Gastroesophageal sphincter (tissue), 4 donors: ENCODE results near the gene ZNF83. TPM values are rescaled to one million over a fixed set of nuclear protein-coding genes. Genes with fewer than 3 reads are reported as not detected.

Source experiments
- ATAC-seq: fragments of 150-250 bp; one replicate; pipeline ENCODE4 v1.9.1; 2016; ENCODE audit warnings: mild to moderate bottlenecking, moderate library complexity
- H3K27ac ChIP-seq, 4 donors: fragments of 200-600 bp; sonication (generic) in 3 of 4; 1 replicate in 3 of 4; 2 replicates in 1 of 4; pipeline ENCODE4 v1.5.1; 2016 to 2019
- H3K27me3 ChIP-seq: fragments of 200-600 bp; sonication (generic); one replicate; pipeline ENCODE4 v1.5.1; 2019
- H3K36me3 ChIP-seq, 2 donors: fragments of 200-600 bp; sonication (generic); one replicate each; pipeline ENCODE4 v1.5.1; 2019; ENCODE audit warnings: control low read depth in 1 of 2
- H3K4me1 ChIP-seq, 3 donors: fragments of 200-600 bp; sonication (generic); 1 replicate in 2 of 3; 2 replicates in 1 of 3; pipeline ENCODE4 v1.5.1; 2016 to 2019; ENCODE audit warnings: control low read depth in 2 of 3
- H3K4me3 ChIP-seq, 2 donors: fragments of 200-600 bp; sonication (generic); one replicate each; pipeline ENCODE4 v1.5.1; 2019; ENCODE audit warnings: mild to moderate bottlenecking in 1 of 2, moderate library complexity in 1 of 2
- H3K9me3 ChIP-seq, 3 donors: fragments of 200-600 bp; sonication (generic); one replicate each; pipeline ENCODE4 v1.5.1; 2017 to 2019; ENCODE audit warnings: control low read depth in 2 of 3
- CTCF ChIP-seq, 4 experiments: fragments of 200-600 bp in 2 of 4; fragments of 450-650 bp in 2 of 4; sonication (generic) in 1 of 4; IDR thresholded peaks; one replicate each; pipeline ENCODE4 v1.5.1; 2017 to 2019; ENCODE audit warnings: antibody characterized with exemption in 4 of 4, mild to moderate bottlenecking in 2 of 4, moderate library complexity in 2 of 4
- EP300 ChIP-seq: sonication (generic); formaldehyde crosslinking; IDR thresholded peaks from one replicate; pipeline ENCODE4 v1.6.1; 2017; ENCODE audit warnings: antibody characterized with exemption, mild to moderate bottlenecking
- POLR2A ChIP-seq, 2 donors: fragments of 450-650 bp; IDR thresholded peaks; one replicate each; pipeline ENCODE4 v1.6.1; 2017; ENCODE audit warnings: antibody characterized with exemption in 2 of 2, mild to moderate bottlenecking in 2 of 2, moderate library complexity in 1 of 2
- POLR2AphosphoS5 ChIP-seq: sonication (generic); formaldehyde crosslinking; IDR thresholded peaks from one replicate; pipeline ENCODE4 v1.6.1; 2017; ENCODE audit warnings: antibody characterized with exemption
- WGBS, 2 donors: methylation state at CpG; one replicate each; pipeline ENCODE4 v1.1.5; 2018; ENCODE audit warnings: low coverage in 1 of 2; 5-methylcytosine and 5-hydroxymethylcytosine counted together
- total RNA-seq, 4 donors: library from RNA; depleted of rRNA; stranded (reverse); fragments of >200 nt; gene quantifications; one replicate each; pipeline ENCODE4 v1.1.0, GENCODE V29; 2016

ZNF83 gene
- total RNA-seq, 4 donors from 2014 or later = 30.3 to 99.3 (median 49.4) TPM

DNA sequence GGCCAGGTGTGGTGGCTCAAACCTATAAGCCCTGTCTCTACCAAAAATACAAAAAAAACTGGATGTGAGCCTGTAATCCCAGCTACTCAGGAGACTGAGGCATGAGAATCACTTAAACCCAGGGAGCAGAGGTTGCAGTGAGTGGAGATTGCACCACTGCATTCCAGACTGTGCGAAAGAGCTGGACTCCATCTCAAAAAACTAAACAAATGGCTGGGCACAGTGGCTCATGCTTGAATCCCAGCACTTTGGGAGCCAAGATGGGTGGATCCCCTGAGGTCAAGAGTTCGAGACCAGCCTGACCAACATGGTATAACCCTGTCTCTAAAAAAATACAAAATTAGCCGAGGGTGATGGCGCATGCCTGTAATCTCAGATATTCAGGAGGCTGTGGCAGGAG is 34.9 kb upstream of the ZNF83 start:
- TF ChIP-seq CTCF (IDR thresholded peaks at IDR 0.05) (no peak), EP300 (no peak), POLR2AphosphoS5 (no peak), POLR2A (IDR thresholded peaks at IDR 0.05) (no peak)
- H3K36me3 ChIP-seq = peaks cover 0 to 14% of the 10 kb centered on the region in 2 donors
- no peak for ATAC-seq
- H3K27me3 ChIP-seq = no peaks in the 10 kb centered on the region
- no peaks in the 10 kb centered on the region for H3K9me3 ChIP-seq
- peaks cover 0 to 7% (median 0%) of the 10 kb centered on the region in 3 donors for H3K4me1 ChIP-seq
- 80 to 85% methylated on average over 2 to 4 of the region's 4 CpGs for WGBS, 2 donors
- H3K4me3 ChIP-seq = no peak overlapping the region
- no peak overlapping the region for H3K27ac ChIP-seq

DNA sequence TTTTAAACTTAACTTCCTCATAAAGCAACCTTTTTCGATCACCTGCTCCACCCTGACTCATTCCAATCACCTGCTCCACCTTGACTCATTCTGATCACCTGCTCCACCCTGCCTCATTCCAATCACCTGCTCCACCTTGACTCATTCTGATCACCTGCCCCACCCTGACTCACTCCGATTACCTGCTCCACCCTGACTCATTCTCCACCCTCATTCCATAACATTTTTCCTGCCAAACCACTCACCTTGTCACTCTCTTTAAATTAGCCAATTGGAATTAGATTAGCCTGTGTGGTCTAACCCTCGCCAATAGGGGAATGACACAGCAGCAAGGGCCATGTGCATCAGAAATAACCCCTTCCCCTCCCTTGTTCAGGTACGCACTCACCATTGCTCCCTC is 31.9 kb upstream of the ZNF83 start:
- H3K4me1 ChIP-seq = peaks cover 0 to 7% (median 0%) of the 10 kb centered on the region in 3 donors
- no peak overlapping the region for H3K27ac ChIP-seq
- ATAC-seq = no peak
- H3K4me3 ChIP-seq = no peak overlapping the region
- H3K36me3 ChIP-seq = peaks cover 0 to 20% of the 10 kb centered on the region in 2 donors
- no peaks in the 10 kb centered on the region for H3K27me3 ChIP-seq
- no peaks in the 10 kb centered on the region for H3K9me3 ChIP-seq
- WGBS, 2 donors = 99 to 100% methylated on average over 3 to 4 of the region's 4 CpGs
- TF ChIP-seq EP300 (no peak), CTCF (IDR thresholded peaks at IDR 0.05) (no peak), POLR2A (IDR thresholded peaks at IDR 0.05) (no peak), POLR2AphosphoS5 (no peak)

- no peak for ATAC-seq
- no peak overlapping the region for H3K27ac ChIP-seq
- peaks cover 0 to 22% of the 10 kb centered on the region in 2 donors for H3K36me3 ChIP-seq
- TF ChIP-seq EP300 (no peak), POLR2A (IDR thresholded peaks at IDR 0.05) (no peak), POLR2AphosphoS5 (no peak), CTCF (IDR thresholded peaks at IDR 0.05) (no peak)
- H3K9me3 ChIP-seq = no peaks in the 10 kb centered on the region
- 91 to 94% methylated on average over 4 to 5 of the region's 5 CpGs for WGBS, 2 donors
- no peak overlapping the region for H3K4me3 ChIP-seq
- H3K4me1 ChIP-seq = peaks cover 0 to 7% (median 0%) of the 10 kb centered on the region in 3 donors
- no peaks in the 10 kb centered on the region for H3K27me3 ChIP-seq
These were observed 31.4 kb upstream of the ZNF83 start for GRCh38 chr19:52669586-52669985.

- no peak for TF ChIP-seq POLR2AphosphoS5
- TF ChIP-seq POLR2A (IDR thresholded peaks at IDR 0.05) = no peak
- no peak for TF ChIP-seq CTCF (IDR thresholded peaks at IDR 0.05)
- TF ChIP-seq EP300 = no peak
- Histone ChIP-seq H3K4me3 (no peak overlapping the region), H3K4me1 (peaks cover 0 to 4% (median 0%) of the 10 kb centered on the region in 3 donors), H3K9me3 (no peaks in the 10 kb centered on the region), H3K36me3 (peaks cover 0 to 22% of the 10 kb centered on the region in 2 donors), H3K27ac (no peak overlapping the region), H3K27me3 (no peaks in the 10 kb centered on the region)
- 45 to 58% methylated on average over 5 to 6 of the region's 6 CpGs for WGBS, 2 donors
- no peak for ATAC-seq
These were observed 29.8 kb upstream of the ZNF83 start for GRCh38 chr19:52667972-52668371.

- ATAC-seq = no peak
- TF ChIP-seq POLR2AphosphoS5 (no peak), CTCF (IDR thresholded peaks at IDR 0.05) (no peak), EP300 (no peak), POLR2A (IDR thresholded peaks at IDR 0.05) (no peak)
- Histone ChIP-seq H3K27ac (no peak overlapping the region), H3K36me3 (peaks cover 0 to 31% of the 10 kb centered on the region in 2 donors), H3K4me1 (no peaks in the 10 kb centered on the region), H3K27me3 (no peaks in the 10 kb centered on the region), H3K9me3 (no peaks in the 10 kb centered on the region), H3K4me3 (no peak overlapping the region)
These were observed 28.4 kb upstream of the ZNF83 start for GRCh38 chr19:52666506-52666905.
